Brain microvascular endothelial cell (primary cell): Measurements from ENCODE around the gene ZSWIM8.

Experiments used
- DNase-seq: peaks from one replicate; pipeline ENCODE4 v3.0.0-alpha.2; 2020
- H3K27ac ChIP-seq: fragments of 250-450 bp; sonication (Bioruptor Pico); 2 replicates; pipeline ENCODE4 v1.5.1; 2020; ENCODE audit warnings: mild to moderate bottlenecking, moderate library complexity
- H3K27me3 ChIP-seq: fragments of 250-450 bp; sonication (Bioruptor Pico); replicated peaks from 2 replicates; pipeline ENCODE4 v1.5.1; 2020; ENCODE audit warnings: mild to moderate bottlenecking
- H3K36me3 ChIP-seq: fragments of 250-450 bp; sonication (Bioruptor Pico); replicated peaks from 2 replicates; pipeline ENCODE4 v1.5.1; 2020; ENCODE audit warnings: mild to moderate bottlenecking
- H3K4me3 ChIP-seq: 2 replicates; pipeline ENCODE4 v1.5.1; 2011; ENCODE audit warnings: low read depth, mild to moderate bottlenecking, control low read depth, low read length, moderate library complexity
- in situ Hi-C: cut with HindIII; loops from 2 replicates; pipeline ENCODE4 v1.10.0; 2017; ENCODE audit warnings: low sequenced_read_pairs, low pct_ligation_motif_present
- TF ChIP-seq, protein P1 (sequence below): IDR thresholded peaks from 2 replicates; pipeline ENCODE4 v1.5.1; 2011; ENCODE audit warnings: low read depth, mild to moderate bottlenecking, moderate library complexity, low read length, control low read depth, inconsistent platforms; ENCODE audit errors: missing control alignments

The ZSWIM8 gene

DNA sequence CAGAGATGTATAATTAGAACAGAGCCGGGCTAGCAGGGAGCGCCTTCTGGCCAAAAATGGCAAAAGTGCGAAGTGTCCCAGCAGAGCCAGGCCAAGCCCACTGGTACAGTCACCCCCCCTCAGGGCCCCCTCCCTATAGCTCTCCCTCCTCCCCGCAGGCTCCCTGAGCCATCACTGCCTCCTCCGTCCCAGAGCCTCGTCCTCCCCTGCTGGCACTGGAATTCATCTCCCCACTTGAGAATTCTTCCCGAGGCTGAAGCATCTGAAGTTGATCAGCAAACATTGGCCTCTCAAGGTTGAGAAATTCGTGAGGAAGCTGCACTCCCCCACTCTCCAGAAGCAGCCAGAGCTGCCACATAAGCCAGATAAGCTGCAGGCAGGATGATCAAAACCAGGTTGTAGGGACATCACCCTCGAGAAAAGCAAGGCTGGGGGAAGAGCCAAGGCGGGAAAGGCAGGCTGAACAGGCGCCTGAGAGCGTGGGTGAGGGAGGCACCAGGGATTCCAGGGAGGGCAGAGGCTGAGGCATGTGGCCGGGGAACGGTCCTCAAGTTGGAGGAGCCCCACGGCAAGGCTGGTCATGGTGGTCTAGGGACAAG is 65.6 kb downstream of the ZSWIM8 start:
- in situ Hi-C loops: no loop called here
- TF ChIP-seq, protein P1, sequence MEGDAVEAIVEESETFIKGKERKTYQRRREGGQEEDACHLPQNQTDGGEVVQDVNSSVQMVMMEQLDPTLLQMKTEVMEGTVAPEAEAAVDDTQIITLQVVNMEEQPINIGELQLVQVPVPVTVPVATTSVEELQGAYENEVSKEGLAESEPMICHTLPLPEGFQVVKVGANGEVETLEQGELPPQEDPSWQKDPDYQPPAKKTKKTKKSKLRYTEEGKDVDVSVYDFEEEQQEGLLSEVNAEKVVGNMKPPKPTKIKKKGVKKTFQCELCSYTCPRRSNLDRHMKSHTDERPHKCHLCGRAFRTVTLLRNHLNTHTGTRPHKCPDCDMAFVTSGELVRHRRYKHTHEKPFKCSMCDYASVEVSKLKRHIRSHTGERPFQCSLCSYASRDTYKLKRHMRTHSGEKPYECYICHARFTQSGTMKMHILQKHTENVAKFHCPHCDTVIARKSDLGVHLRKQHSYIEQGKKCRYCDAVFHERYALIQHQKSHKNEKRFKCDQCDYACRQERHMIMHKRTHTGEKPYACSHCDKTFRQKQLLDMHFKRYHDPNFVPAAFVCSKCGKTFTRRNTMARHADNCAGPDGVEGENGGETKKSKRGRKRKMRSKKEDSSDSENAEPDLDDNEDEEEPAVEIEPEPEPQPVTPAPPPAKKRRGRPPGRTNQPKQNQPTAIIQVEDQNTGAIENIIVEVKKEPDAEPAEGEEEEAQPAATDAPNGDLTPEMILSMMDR: no peak
- DNase-seq: peak; percentile 51
- H3K36me3 ChIP-seq: peaks cover 30% of the 10 kb centered on the region
- no peaks in the 10 kb centered on the region for H3K27me3 ChIP-seq
- no peak overlapping the region for H3K27ac ChIP-seq
- no peak overlapping the region for H3K4me3 ChIP-seq
